Esophagus muscularis mucosa (tissue), 4 donors: ENCODE results near the gene CRACDL. TPM values are rescaled to one million over a fixed set of nuclear protein-coding genes. Genes with fewer than 3 reads are reported as not detected.

ENCODE experiments used
- DNase-seq: peaks from one replicate; pipeline ENCODE4 v3.0.0-alpha.2; 2017; ENCODE audit errors: extremely low spot score
- H3K27ac ChIP-seq, 4 donors: fragments of 200-600 bp; sonication (generic); replicated peaks in 1 of 4; 1 replicate in 3 of 4; 2 replicates in 1 of 4; pipeline ENCODE4 v1.5.1; 2016 to 2019; ENCODE audit warnings: mild to moderate bottlenecking in 1 of 4
- H3K27me3 ChIP-seq, 4 donors: fragments of 200-600 bp; sonication (generic); one replicate each; pipeline versions ENCODE4 v1.5.1 to v1.6.0; 2016 to 2019
- H3K36me3 ChIP-seq, 4 donors: fragments of 200-600 bp; sonication (generic); one replicate each; pipeline ENCODE4 v1.5.1; 2016 to 2019
- H3K4me1 ChIP-seq, 4 donors: fragments of 200-600 bp; sonication (generic); one replicate each; pipeline ENCODE4 v1.5.1; 2016 to 2019
- H3K4me3 ChIP-seq, 4 donors: fragments of 200-600 bp; sonication (generic); 1 replicate in 2 of 4; 2 replicates in 2 of 4; pipeline ENCODE4 v1.5.1; 2016 to 2019; ENCODE audit warnings: mild to moderate bottlenecking in 4 of 4, moderate library complexity in 1 of 4
- H3K9me3 ChIP-seq, 4 donors: fragments of 200-600 bp; sonication (generic); 1 replicate in 3 of 4; 2 replicates in 1 of 4; pipeline ENCODE4 v1.5.1; 2016 to 2019
- EP300 ChIP-seq: sonication (generic); formaldehyde crosslinking; IDR thresholded peaks from one replicate; pipeline ENCODE4 v1.6.1; 2017; ENCODE audit warnings: antibody characterized with exemption
- POLR2A ChIP-seq: fragments of 450-650 bp; IDR thresholded peaks from one replicate; pipeline ENCODE4 v1.6.1; 2017; ENCODE audit warnings: antibody characterized with exemption, moderate library complexity, mild to moderate bottlenecking, low read depth
- POLR2AphosphoS5 ChIP-seq, 2 donors: sonication (generic); formaldehyde crosslinking; IDR thresholded peaks; one replicate each; pipeline ENCODE4 v1.6.1; 2017; ENCODE audit warnings: antibody characterized with exemption in 2 of 2
- WGBS: methylation state at CpG from one replicate; pipeline ENCODE4 v1.1.5; 2018; 5-methylcytosine and 5-hydroxymethylcytosine counted together
- intact Hi-C: fragments of 100-400 bp; cut with DNase I; formaldehyde crosslinking; loops from one replicate; pipeline ENCODE4 v1.15.1; 2023
- total RNA-seq, 4 donors: library from RNA; depleted of rRNA; stranded (reverse); fragments of >200 nt; gene quantifications; one replicate each; pipeline versions ENCODE4 v1.1.0 to v1.2.1, GENCODE V29; 2016
- TF ChIP-seq, protein P1 (sequence below), 3 experiments: fragments of 200-600 bp in 2 of 3; fragments of 450-650 bp in 1 of 3; sonication (generic) in 2 of 3; IDR thresholded peaks; one replicate each; pipeline ENCODE4 v1.5.1; 2017 to 2019; ENCODE audit warnings: antibody characterized with exemption in 3 of 3, mild to moderate bottlenecking in 2 of 3, moderate library complexity in 1 of 3

CRACDL gene
- total RNA-seq, 4 donors from 2014 or later = 1.7 to 4.7 (median 3.3) TPM

GRCh38 chr2:98927027-98927426 is 9.0 kb downstream of the CRACDL start:
- no peak overlapping the region for H3K4me3 ChIP-seq
- H3K4me1 ChIP-seq = no peaks in the 10 kb centered on the region
- H3K36me3 ChIP-seq = no peaks in the 10 kb centered on the region
- H3K27ac ChIP-seq = no peak overlapping the region
- peaks cover 0 to 4% (median 0%) of the 10 kb centered on the region in 4 donors for H3K9me3 ChIP-seq
- TF ChIP-seq POLR2A = no peak
- TF ChIP-seq, protein P1, sequence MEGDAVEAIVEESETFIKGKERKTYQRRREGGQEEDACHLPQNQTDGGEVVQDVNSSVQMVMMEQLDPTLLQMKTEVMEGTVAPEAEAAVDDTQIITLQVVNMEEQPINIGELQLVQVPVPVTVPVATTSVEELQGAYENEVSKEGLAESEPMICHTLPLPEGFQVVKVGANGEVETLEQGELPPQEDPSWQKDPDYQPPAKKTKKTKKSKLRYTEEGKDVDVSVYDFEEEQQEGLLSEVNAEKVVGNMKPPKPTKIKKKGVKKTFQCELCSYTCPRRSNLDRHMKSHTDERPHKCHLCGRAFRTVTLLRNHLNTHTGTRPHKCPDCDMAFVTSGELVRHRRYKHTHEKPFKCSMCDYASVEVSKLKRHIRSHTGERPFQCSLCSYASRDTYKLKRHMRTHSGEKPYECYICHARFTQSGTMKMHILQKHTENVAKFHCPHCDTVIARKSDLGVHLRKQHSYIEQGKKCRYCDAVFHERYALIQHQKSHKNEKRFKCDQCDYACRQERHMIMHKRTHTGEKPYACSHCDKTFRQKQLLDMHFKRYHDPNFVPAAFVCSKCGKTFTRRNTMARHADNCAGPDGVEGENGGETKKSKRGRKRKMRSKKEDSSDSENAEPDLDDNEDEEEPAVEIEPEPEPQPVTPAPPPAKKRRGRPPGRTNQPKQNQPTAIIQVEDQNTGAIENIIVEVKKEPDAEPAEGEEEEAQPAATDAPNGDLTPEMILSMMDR (IDR thresholded peaks at IDR 0.05) = no peak
- TF ChIP-seq EP300 = no peak
- no peak for TF ChIP-seq POLR2AphosphoS5 (IDR thresholded peaks at IDR 0.05)
- no peak for DNase-seq
- WGBS = 74% methylated on average over 12 of the region's 13 CpGs
- intact Hi-C loops = no loop called here
- peaks cover 0 to 7% (median 0%) of the 10 kb centered on the region in 4 donors for H3K27me3 ChIP-seq

- intact Hi-C loops = no loop called here
- H3K36me3 ChIP-seq = no peaks in the 10 kb centered on the region
Measured at GRCh38 chr2:98926601-98927000, 9.4 kb downstream of the CRACDL start.

GRCh38 chr2:98924910-98925309 is 11.1 kb downstream of the CRACDL start:
- peaks cover 0 to 4% (median 0%) of the 10 kb centered on the region in 4 donors for H3K9me3 ChIP-seq
- H3K4me3 ChIP-seq = no peak overlapping the region
- WGBS = 70% methylated on average over 2 of the region's 4 CpGs
- H3K27me3 ChIP-seq = peaks cover 0 to 7% (median 0%) of the 10 kb centered on the region in 4 donors
- no peaks in the 10 kb centered on the region for H3K36me3 ChIP-seq
- intact Hi-C loops = no loop called here
- TF ChIP-seq, protein P1 (IDR thresholded peaks at IDR 0.05) = no peak
- no peak for TF ChIP-seq POLR2A
- no peak for TF ChIP-seq EP300
- no peak for TF ChIP-seq POLR2AphosphoS5 (IDR thresholded peaks at IDR 0.05)
- H3K27ac ChIP-seq = no peak overlapping the region
- DNase-seq = no peak
- H3K4me1 ChIP-seq = no peaks in the 10 kb centered on the region

More at GRCh38 chr2:98926601-98927000, 9.4 kb downstream of the CRACDL start:
- Histone ChIP-seq H3K4me3 (no peak overlapping the region), H3K9me3 (peaks cover 0 to 4% (median 0%) of the 10 kb centered on the region in 4 donors), H3K4me1 (no peaks in the 10 kb centered on the region), H3K27ac (no peak overlapping the region), H3K27me3 (peaks cover 0 to 7% (median 0%) of the 10 kb centered on the region in 4 donors)
- TF ChIP-seq, protein P1 (IDR thresholded peaks at IDR 0.05) = no peak
- TF ChIP-seq EP300 (no peak), POLR2A (no peak), POLR2AphosphoS5 (IDR thresholded peaks at IDR 0.05) (no peak)
- DNase-seq = no peak
- WGBS = 85% methylated on average over 12 of the region's 12 CpGs

DNA sequence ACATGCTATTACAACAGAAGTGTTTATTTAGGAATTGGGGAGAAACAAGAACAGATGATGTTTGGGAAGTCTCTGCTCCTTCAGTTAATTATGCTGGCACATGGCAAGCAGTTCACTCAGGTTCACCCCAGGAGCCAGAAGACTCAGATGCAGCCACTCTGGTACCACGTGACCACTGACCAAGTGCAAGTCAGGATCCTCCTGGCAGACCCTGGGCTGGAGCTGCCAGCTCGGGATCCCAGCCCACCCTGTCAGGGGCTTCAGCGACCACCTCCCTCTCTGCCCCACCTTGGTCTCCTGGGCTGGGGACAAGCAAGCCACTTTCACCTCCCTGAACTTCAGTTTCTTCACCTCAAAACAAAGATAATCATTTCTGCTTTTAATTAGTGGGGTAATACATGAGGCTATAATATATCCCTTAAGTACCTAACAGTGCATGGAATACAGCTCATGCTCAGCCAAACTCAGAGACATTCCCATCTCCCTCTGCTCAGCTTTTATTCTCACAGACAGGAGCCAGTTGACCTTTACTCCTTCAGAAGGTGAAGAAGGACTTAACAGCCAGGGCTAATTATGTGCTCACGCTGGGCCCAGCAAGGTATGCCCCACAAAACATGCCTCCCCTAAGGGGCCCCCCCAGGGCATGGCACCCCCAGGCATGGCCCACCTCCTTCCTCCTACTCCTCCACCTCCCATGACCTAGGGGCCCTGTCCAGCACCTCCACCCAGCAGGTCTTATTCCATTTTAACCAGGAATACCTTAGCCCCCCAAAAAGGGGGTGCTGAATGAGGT is 11.8 kb downstream of the CRACDL start:
- WGBS = 92% methylated on average over 4 of the region's 4 CpGs
- TF ChIP-seq, protein P1 (IDR thresholded peaks at IDR 0.05) = no peak
- TF ChIP-seq EP300 (no peak), POLR2A (no peak), POLR2AphosphoS5 (IDR thresholded peaks at IDR 0.05) (no peak)

More for the DNA sequence above, 11.8 kb downstream of the CRACDL start:
- Histone ChIP-seq H3K27me3 (peaks cover 0 to 7% (median 0%) of the 10 kb centered on the region in 4 donors), H3K4me3 (no peak overlapping the region), H3K9me3 (peaks cover 0 to 4% (median 0%) of the 10 kb centered on the region in 4 donors), H3K27ac (no peak overlapping the region), H3K4me1 (no peaks in the 10 kb centered on the region), H3K36me3 (no peaks in the 10 kb centered on the region)
- no peak for DNase-seq
- intact Hi-C loops = no loop called here
